IMR-90 (cell line): ENCODE results near the gene FITM1. TPM values are rescaled to one million over a fixed set of nuclear protein-coding genes. Genes with fewer than 3 reads are reported as not detected.

ENCODE experiments used
- ATAC-seq: fragments of 200-7000 bp; cut with Tn5 transposase; 2 replicates; pipeline ENCODE4 v1.9.1; 2020; ENCODE audit warnings: low read depth, mild to moderate bottlenecking, moderate library complexity
- BruUV-seq: library from RNA; stranded (reverse); fragments of 400-500 nt; replicated peaks from 2 replicates; lab custom pipeline; 2021; lab: Mats Ljungman, UMichigan
- CTCF ChIA-PET: fragments of 300-600 bp; formaldehyde crosslinking; extraction: SDS; loops from one replicate; lab custom pipeline; 2021; ENCODE audit warnings: antibody characterized with exemption; lab: Yijun Ruan, JAX
- POLR2A ChIA-PET: fragments of 300-600 bp; sonication (Branson Sonifier 250); formaldehyde crosslinking; loops from one replicate; lab custom pipeline; 2022; ENCODE audit warnings: antibody characterized with exemption; ENCODE audit not compliant: unreplicated experiment; lab: Charles Lee
- DNase-seq: peaks from one replicate; pipeline ENCODE4 v3.0.0; 2013
- H2AFZ ChIP-seq: replicated peaks from 2 replicates; pipeline ENCODE3; 2013; ENCODE audit warnings: low read length, mild to moderate bottlenecking; ENCODE audit not compliant: poor library complexity
- H2AK5ac ChIP-seq: 2 replicates; pipeline ENCODE4 v1.6.1; 2013; ENCODE audit warnings: low read depth, low read length, inconsistent platforms
- H2AK9ac ChIP-seq: replicated peaks from 2 replicates; pipeline ENCODE3; 2013; ENCODE audit warnings: mild to moderate bottlenecking, low read depth, low read length, moderate library complexity; ENCODE audit not compliant: poor library complexity
- H2BK120ac ChIP-seq: 2 replicates; pipeline ENCODE4 v1.6.1; 2013; ENCODE audit warnings: low read depth, low read length, inconsistent platforms
- H2BK15ac ChIP-seq: 3 replicates; pipeline ENCODE4 v1.6.1; 2013; ENCODE audit warnings: low read depth, low read length, inconsistent platforms
- H2BK20ac ChIP-seq: 2 replicates; pipeline ENCODE4 v1.6.1; 2013; ENCODE audit warnings: low read depth, mild to moderate bottlenecking, inconsistent platforms, low read length, moderate library complexity
- H2BK5ac ChIP-seq: 2 replicates; pipeline ENCODE4 v1.6.1; 2013; ENCODE audit warnings: mild to moderate bottlenecking, low read depth, low read length, inconsistent platforms; ENCODE audit not compliant: poor library complexity, severe bottlenecking
- H3K14ac ChIP-seq: replicated peaks from 2 replicates; pipeline ENCODE4 v1.6.1; 2013; ENCODE audit warnings: low read depth, low read length, inconsistent platforms
- H3K18ac ChIP-seq: 2 replicates; pipeline ENCODE4 v1.6.1; 2013; ENCODE audit warnings: low read depth, low read length, control low read depth
- H3K23ac ChIP-seq: 2 replicates; pipeline ENCODE4 v1.6.1; 2013; ENCODE audit warnings: low read depth, low read length, inconsistent platforms
- H3K27ac ChIP-seq: 2 replicates; pipeline ENCODE4 v1.5.1; 2013; ENCODE audit warnings: mild to moderate bottlenecking, control low read depth, low read length; ENCODE audit not compliant: insufficient read depth
- H3K27me3 ChIP-seq: 2 replicates; pipeline ENCODE4 v1.6.1; 2013; ENCODE audit warnings: low read length; ENCODE audit not compliant: control insufficient read depth, insufficient read depth
- H3K36me3 ChIP-seq: 2 replicates; pipeline ENCODE4 v1.6.1; 2013; ENCODE audit warnings: low read length, mixed read lengths; ENCODE audit not compliant: control insufficient read depth, insufficient read depth
- H3K4ac ChIP-seq: 2 replicates; pipeline ENCODE4 v1.6.1; 2013; ENCODE audit warnings: low read depth, low read length, inconsistent platforms
- H3K4me1 ChIP-seq: 2 replicates; pipeline ENCODE4 v1.6.1; 2013; ENCODE audit warnings: low read length, mixed read lengths; ENCODE audit not compliant: control insufficient read depth, insufficient read depth
- H3K4me2 ChIP-seq: 2 replicates; pipeline ENCODE4 v1.6.1; 2013; ENCODE audit warnings: low read depth, mild to moderate bottlenecking, control low read depth, low read length, moderate library complexity
- H3K4me3 ChIP-seq: 2 replicates; pipeline ENCODE4 v1.5.1; 2013; ENCODE audit warnings: low read depth, mild to moderate bottlenecking, control low read depth, low read length, moderate library complexity; ENCODE audit not compliant: insufficient read depth
- H3K56ac ChIP-seq: 2 replicates; pipeline ENCODE4 v1.6.1; 2013; ENCODE audit warnings: low read length, inconsistent platforms; ENCODE audit not compliant: insufficient read depth; ENCODE audit errors: extremely low read depth
- H3K79me1 ChIP-seq, 2 experiments: 2 replicates each; pipeline ENCODE4 v1.6.1; 2013; ENCODE audit warnings: low read length in 2 of 2, inconsistent platforms in 1 of 2, low read depth in 1 of 2
- H3K9ac ChIP-seq: 2 replicates; pipeline ENCODE4 v1.6.1; 2013; ENCODE audit warnings: low read depth, low read length, control low read depth
- H3K9me1 ChIP-seq: 2 replicates; pipeline ENCODE4 v1.6.1; 2013; ENCODE audit warnings: low read length, inconsistent platforms; ENCODE audit not compliant: insufficient read depth
- H3K9me3 ChIP-seq: 2 replicates; pipeline ENCODE4 v1.6.1; 2013; ENCODE audit warnings: low read length; ENCODE audit not compliant: control insufficient read depth, insufficient read depth
- H4K20me1 ChIP-seq: 2 replicates; pipeline ENCODE4 v1.6.1; 2013; ENCODE audit warnings: low read length, inconsistent platforms; ENCODE audit not compliant: insufficient read depth
- H4K5ac ChIP-seq: 2 replicates; pipeline ENCODE4 v1.6.1; 2013; ENCODE audit warnings: mild to moderate bottlenecking, low read depth, low read length, control low read depth
- H4K8ac ChIP-seq, 2 experiments: 2 replicates each; pipeline ENCODE4 v1.6.1; 2013; ENCODE audit warnings: low read depth in 2 of 2, low read length in 2 of 2, control low read depth in 1 of 2, inconsistent platforms in 1 of 2
- H4K91ac ChIP-seq: 2 replicates; pipeline ENCODE4 v1.6.1; 2013; ENCODE audit warnings: low read depth, low read length, inconsistent platforms; ENCODE audit not compliant: insufficient read depth
- CEBPB ChIP-seq: IDR thresholded peaks from 2 replicates; pipeline ENCODE4 v1.6.1; 2012; ENCODE audit warnings: low read depth, low read length, improper control_type of control experiment
- SMC3 ChIP-seq: fragments of 150-350 bp; IDR thresholded peaks from 2 replicates; pipeline ENCODE4 v1.6.1; 2016; ENCODE audit warnings: low read depth, mild to moderate bottlenecking, antibody characterized with exemption, low read length, moderate library complexity
- WGBS, 2 experiments: methylation state at CpG; one replicate each; pipeline versions ENCODE4 v1.1.5 to v1.1.7; 2013; ENCODE audit warnings: missing lambda C conversion rate in 2 of 2; ENCODE audit not compliant: insufficient read length in 1 of 2; ENCODE audit errors: extremely low coverage in 2 of 2; 5-methylcytosine and 5-hydroxymethylcytosine counted together
- dilution Hi-C: fragments of 300-500 bp; cut with HindIII; formaldehyde crosslinking; loops from one replicate; pipeline ENCODE4 v1.14.3; 2018; ENCODE audit warnings: low sequenced_read_pairs; ENCODE audit not compliant: unreplicated experiment
- in situ Hi-C: fragments of 300-500 bp; cut with MboI; formaldehyde crosslinking; loops from 3 replicates; pipeline ENCODE4 v1.14.3; 2019; ENCODE audit warnings: low sequenced_read_pairs, inconsistent platforms, mixed read lengths
- intact Hi-C: fragments of 100-400 bp; cut with micrococcal nuclease; formaldehyde crosslinking; loops from 2 replicates; pipeline ENCODE4 v1.10.0; 2022
- polyA plus RNA-seq, 3 experiments: library from polyadenylated mRNA; depleted of rRNA; stranded (reverse); fragments of >200 nt; gene quantifications; 2 replicates each; pipeline ENCODE4 v1.2.3, GENCODE V29; 2012; ENCODE audit warnings: low replicate concordance in 1 of 3
- total RNA-seq: library from RNA; depleted of rRNA; stranded (reverse); fragments of >200 nt; gene quantifications from 2 replicates; pipeline ENCODE4 v1.2.3, GENCODE V29; 2012

The FITM1 gene
- total and polyA plus RNA-seq, 2 of the 4 experiments (the other 2 are of a cell fraction), result not detected

GRCh38 chr14:24167469-24168114 is 37.1 kb downstream of the FITM1 start:
- H3K9me1 ChIP-seq, result peaks cover 5% of the 10 kb centered on the region; the same call in 1 of the 2 replicates
- ChIA-PET CTCF (no interaction called here), POLR2A (no interaction called here)
- H3K9me3 ChIP-seq, result no peaks in the 10 kb centered on the region
- peaks cover 6 to 25% of the 10 kb centered on the region in 2 experiments; a peak in 3 of 4 replicates for H3K79me1 ChIP-seq
- no peak overlapping the region for H2AK9ac ChIP-seq
- no peak overlapping the region for H2BK15ac ChIP-seq
- no peak overlapping the region for H3K23ac ChIP-seq
- in situ Hi-C loops, result no loop called here
- H3K36me3 ChIP-seq, result peaks cover 55% of the 10 kb centered on the region
- H3K18ac ChIP-seq, result no peak overlapping the region
- no peak overlapping the region for H4K8ac ChIP-seq
- no peak overlapping the region for H3K4me3 ChIP-seq
- no peak overlapping the region for H3K27ac ChIP-seq
- H3K9ac ChIP-seq, result no peak overlapping the region
- DNase-seq, result no peak
- 0 out of 2 replicates have a peak, but pooled peaks have one; percentile 46 for TF ChIP-seq CEBPB
- no peak for TF ChIP-seq SMC3
- no TSS peak for BruUV-seq
- H3K4me2 ChIP-seq, result no peak overlapping the region
- no peak for ATAC-seq
- no peak overlapping the region for H2AK5ac ChIP-seq
- no peak overlapping the region for H2BK120ac ChIP-seq
- no peaks in the 10 kb centered on the region for H3K4me1 ChIP-seq
- H3K14ac ChIP-seq, result no peak overlapping the region
- H4K20me1 ChIP-seq, result no peaks in the 10 kb centered on the region
- intact Hi-C loops, result no loop called here
- no peak overlapping the region for H4K5ac ChIP-seq
- H2AFZ ChIP-seq, result no peak overlapping the region
- H3K56ac ChIP-seq, result no peak overlapping the region
- 100% methylated on average over 1 of the region's 3 CpGs; no CpG with 5 or more reads in 1 of the 2 experiments for WGBS, 2 experiments
- H2BK5ac ChIP-seq, result no peak overlapping the region
- dilution Hi-C loops, result no loop called here
- no peak overlapping the region for H4K91ac ChIP-seq
- no peak overlapping the region for H2BK20ac ChIP-seq
- no peaks in the 10 kb centered on the region for H3K27me3 ChIP-seq
- no peak overlapping the region for H3K4ac ChIP-seq
